IPS-NIHi7 (cell line): ENCODE measurements around the gene ZNF689.
"Not testable (repeated sequence)": the region's sequence is repeated elsewhere in the genome, so short reads cannot be mapped to it uniquely, and the experiment has no call there.

ENCODE experiments used
- DNase-seq: peaks from one replicate; pipeline ENCODE4 v3.0.0; 2012; ENCODE audit warnings: mixed read lengths; ENCODE audit errors: extremely low spot score

ZNF689 gene

GRCh38 chr16:30609926-30610839 lies at the start of gene ZNF689:
TSS of gene ZNF689 (minus strand) at chr16:30610389. CDS start at chr16:30610041, 348 bp downstream.
- DNase-seq, result peak; percentile 98

- peak; percentile 84 for DNase-seq
These were observed 48.7 kb upstream of the ZNF689 start for GRCh38 chr16:30658731-30659506.

DNA sequence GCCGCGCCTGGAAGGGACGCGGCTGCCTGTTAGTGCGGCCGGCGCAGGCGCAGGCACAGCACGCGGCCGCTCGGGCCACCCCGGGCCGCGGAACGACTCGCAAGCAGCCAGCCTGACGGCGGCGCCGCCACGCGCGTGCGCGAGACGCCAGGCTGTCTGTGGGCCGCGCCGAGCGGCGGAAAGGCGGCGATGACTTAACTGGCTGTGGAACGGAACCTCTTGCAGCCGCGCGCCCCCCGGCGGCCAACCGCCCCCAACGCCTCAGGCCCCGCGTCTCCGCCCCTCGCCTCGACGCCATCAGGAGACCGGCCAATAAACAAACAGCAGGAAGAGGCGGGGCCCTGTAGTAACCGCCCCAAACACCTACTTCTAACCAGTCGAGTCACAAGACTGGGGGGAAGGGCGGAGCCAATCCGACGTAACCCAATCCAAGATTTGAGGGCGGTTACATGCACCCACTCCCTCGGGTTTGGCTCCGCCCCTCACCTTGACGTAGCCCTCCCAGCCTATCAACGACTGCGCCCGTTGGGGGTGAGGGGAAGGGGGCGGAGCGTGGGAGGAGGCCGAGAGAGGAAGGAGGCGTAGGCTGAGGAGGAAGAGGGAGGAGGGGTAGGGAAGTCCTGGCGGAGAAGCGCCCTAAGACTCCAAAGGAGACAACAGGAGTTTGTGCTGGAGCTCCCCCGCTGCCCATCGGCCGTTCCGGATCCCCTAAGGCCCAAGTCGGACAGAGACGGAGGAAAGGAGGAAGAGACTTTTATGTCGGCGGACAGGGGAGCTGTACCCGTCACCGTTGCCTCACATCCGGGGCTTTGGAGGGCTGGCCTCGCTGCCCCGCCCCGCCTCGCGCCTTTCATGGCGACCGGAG lies 47.9 kb upstream of the ZNF689 start, which contains the start of gene FBRS:
TSS of gene FBRS (plus strand) at position 566 of the 865 bp plus-strand sequence. CDS start 1,088 bp downstream, outside the sequence.
- DNase-seq, result peak; percentile 96

- DNase-seq, result no peak
These were observed 47.0 kb upstream of the ZNF689 start for GRCh38 chr16:30656974-30657865.

DNA sequence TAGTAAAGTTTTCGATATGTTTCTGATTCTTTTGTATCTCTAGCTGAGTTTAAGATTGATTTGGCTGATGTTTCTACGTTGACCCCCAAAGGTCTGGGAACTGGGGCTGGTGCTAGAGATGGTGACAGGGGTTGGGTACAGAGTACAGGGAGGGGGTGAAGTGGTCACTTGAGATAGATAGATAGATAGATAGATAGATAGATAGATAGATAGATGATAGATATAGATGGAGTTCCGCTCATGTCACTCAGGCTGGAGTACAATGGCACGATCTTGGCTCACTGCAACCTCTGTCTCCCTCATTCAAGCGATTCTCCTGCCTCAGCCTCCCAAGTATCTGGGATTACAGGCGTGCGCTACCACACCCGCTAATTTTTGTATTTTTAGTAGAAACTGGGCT lies 46.2 kb upstream of the ZNF689 start:
- DNase-seq, result no peak

DNA sequence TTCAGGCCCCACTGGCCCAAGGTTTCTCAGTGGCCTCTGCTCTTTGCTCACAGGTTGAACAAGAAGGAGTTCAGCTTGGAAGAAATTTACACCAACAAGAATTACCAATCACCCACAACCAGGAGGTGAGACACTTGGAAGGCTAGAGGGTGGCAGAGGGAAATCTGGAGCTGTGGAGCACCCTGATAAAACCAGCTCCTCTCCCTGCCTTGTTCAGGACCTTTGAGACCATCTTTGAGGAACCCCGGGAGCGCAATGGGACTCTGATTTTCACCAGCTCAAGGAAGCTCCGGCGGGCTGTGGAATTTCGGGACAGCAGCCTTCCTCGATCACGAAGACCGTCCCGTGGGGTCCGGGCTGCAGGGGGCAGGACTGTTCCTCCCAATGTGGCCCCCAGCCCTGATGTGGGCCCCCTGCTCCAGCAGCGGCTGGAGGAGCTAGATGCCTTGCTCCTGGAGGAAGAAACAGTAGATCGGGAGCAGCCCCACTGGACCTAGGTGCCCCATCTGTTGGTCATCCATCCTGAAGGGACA lies 45.7 kb upstream of the ZNF689 start:
- no peak for DNase-seq

GRCh38 chr16:30654856-30655255 lies 44.7 kb upstream of the ZNF689 start:
- DNase-seq, result no peak

DNA sequence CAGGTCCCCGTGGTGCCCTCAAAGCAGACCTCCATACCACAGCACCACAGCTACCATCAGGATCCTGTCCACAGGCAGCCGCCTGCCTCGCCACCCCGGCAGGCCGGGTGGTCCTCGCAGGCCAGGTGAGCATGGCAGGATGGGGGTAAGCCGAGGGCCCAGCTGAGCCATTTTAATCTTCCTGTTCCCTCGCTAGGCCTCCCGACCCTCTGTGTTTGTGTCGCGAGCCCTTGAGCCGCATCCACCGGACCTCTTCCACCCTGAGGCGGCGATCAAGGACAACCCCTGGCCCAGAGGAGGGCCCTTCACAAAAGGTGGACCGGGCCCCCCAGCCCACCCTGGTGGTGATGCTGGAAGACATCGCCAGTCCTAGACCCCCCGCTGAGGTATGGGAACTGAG lies 42.5 kb upstream of the ZNF689 start:
- no peak for DNase-seq

DNA sequence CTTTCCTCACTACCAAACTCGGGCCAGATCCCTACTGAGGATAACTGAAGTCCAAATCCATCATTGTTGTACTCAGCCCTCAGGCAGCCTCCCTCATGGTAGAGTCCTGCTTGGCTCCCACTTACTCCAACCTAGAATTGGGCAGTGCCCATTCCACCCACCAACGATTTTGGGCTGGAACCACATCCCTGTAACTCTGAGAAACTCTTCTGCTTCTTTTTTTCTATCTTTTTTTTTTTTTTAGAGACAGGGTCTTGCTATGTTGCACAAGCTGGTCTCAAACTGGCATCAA lies 41.8 kb upstream of the ZNF689 start:
- DNase-seq, result no peak

DNA sequence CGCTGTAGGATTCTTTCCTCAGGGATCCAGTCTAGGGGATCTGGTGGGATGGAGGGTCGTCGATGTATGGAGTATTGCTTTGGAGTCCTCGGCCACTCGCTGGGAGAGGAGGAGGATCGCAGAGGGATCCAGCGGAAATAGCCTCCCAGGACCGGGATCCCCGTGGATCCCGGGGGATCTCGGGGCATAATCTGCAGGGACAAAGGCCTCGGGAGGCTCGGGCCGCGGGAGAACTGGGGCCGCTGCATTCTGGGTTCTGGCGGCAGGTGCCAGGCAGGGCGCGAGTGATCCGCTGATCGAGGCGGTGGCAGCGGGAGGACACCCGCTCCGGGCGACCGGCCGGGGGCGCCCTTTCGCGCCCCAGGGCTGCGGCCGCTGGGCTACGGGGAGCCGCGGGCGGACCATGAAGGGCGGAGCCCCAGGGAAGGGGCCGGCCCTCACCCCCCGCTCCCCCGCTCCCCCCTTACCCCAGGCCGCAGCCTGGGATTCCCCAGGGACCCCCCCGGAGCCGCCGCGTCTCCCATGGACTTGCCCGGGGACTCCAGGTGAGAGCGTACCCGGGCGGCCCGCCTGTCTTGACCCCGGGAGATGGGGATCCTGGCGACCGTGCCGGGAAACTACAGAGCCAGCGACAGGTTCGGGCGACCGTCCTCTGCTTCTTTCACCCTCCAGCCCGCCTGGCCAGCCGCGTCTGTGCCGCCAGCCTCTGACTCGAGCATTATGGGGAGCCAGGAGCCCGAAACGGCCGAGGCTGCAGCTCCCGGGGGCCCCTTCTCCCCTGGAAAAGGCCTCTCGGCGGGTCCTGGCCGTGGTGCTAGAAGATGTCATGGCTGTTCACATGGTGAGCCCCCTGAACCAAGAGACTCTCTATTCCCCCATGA lies 41.2 kb upstream of the ZNF689 start:
- DNase-seq, result peak; percentile 67

- peak; percentile 93 for DNase-seq
These were observed 40.4 kb upstream of the ZNF689 start, which contains the start of gene PRR14 for GRCh38 chr16:30650369-30651123. TSS of gene PRR14 (plus strand) at chr16:30650960. CDS start at chr16:30651646, 686 bp downstream.

DNA sequence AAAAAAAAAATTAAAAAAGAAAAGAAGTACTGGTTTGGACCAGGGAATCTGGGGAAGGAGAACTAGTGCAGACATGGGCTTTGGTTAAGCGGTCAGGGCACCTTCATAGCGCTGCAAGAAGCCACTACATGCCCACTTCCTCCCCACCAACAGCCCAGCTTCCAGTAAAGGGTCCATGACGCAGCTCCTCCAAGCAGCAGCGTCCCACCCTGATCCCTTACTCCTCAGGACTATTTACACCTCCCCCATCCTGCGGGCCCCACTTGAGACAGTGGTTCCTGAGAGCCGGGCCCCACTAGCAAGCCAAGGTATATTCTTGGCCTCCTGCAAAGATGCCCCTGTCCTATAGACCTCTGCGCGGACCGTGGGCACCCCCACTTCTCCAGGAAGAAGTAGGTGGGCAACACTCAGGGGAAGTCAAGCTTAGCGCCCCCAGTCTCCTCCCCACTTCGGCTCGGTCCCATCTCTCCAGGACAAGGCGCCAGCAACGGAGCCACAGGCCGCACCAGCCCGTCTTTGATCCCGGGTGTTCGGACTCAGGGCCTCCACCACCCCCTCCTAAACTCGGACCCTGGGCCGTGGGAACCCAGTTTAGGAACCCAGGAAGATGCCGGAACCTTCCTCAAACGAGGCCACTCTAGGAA lies 39.7 kb upstream of the ZNF689 start:
- DNase-seq, result no peak

GRCh38 chr16:30647274-30647571 lies 37.0 kb upstream of the ZNF689 start:
- no peak for DNase-seq

GRCh38 chr16:30645727-30646126 lies 35.5 kb upstream of the ZNF689 start:
- DNase-seq, result no peak

DNA sequence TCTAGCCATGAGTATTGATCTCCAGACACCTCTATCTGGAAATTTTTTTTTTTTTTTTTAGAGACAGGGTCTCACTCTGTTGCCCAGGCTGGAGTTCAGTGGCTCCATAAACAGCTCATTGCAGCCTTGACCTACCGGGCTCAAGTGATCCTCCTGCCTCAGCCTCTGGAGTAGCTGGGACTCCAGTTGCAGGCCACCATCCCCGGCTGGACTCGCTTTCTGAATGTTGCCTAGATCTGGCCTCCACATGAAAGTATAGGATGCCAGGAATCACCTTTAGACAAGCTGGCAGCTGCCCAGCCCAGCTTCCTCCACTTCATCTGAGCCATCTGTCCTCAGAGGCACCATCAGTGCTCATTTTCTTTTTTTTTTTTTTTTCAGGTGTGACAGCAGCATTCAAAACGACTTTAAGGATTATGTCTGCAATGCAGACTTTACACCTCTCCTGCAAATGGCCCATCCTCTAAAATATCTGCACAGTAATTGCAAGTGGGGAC lies 34.2 kb upstream of the ZNF689 start:
- DNase-seq, result no peak

DNA sequence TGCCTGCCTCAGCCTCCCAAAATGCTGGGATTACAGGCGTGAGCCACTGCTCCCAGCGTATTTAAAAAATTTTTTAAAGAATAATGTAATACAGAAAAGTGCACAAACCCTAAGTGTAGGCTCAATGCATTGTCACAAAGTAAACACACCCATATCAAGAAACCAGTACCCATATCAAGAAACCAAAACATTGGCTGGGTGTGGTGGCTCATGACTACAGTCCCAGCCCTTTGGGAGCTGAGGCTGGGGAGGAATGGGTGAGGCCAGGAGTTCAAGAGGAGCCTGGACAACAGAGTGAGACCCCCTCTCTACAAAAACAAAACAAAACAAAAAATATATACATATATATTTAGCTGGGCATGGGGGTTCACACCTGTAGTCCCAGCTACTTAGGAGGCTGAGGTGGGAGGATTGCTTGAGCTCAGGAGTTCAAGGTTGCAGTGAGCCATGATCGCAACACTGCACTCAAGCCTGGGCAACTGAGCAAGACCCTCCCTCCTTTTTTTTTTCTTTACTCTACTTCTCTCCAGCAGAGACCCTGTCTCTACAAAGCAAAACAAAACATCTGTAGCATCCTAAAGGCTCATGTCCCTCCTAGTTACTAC lies 31.3 kb upstream of the ZNF689 start:
- no peak for DNase-seq

- DNase-seq, result no peak
These were observed 27.8 kb upstream of the ZNF689 start for GRCh38 chr16:30637944-30638343.

- DNase-seq, result not testable (repeated sequence)
These were observed 26.9 kb upstream of the ZNF689 start for GRCh38 chr16:30637139-30637538.
